Progenitor cell of endocrine pancreas (in vitro differentiated cells): Measurements from ENCODE around the gene TPO. TPM values are rescaled to one million over a fixed set of nuclear protein-coding genes. Genes with fewer than 3 reads are reported as not detected.

Source experiments
- DNase-seq: peaks from one replicate; pipeline ENCODE4 v3.0.0; 2021; ENCODE audit warnings: low spot score; ENCODE audit not compliant: unreplicated experiment
- H3K27ac Mint-ChIP-seq: 2 replicates; pipeline ENCODE4 v1.8.0; 2021; ENCODE audit warnings: mild to moderate bottlenecking, moderate library complexity, mixed read lengths
- H3K27me3 Mint-ChIP-seq: 2 replicates; pipeline ENCODE4 v1.8.0; 2021; ENCODE audit warnings: mixed read lengths
- H3K36me3 Mint-ChIP-seq: 2 replicates; pipeline ENCODE4 v1.8.0; 2022; ENCODE audit warnings: mixed read lengths; ENCODE audit not compliant: insufficient read depth
- H3K4me1 Mint-ChIP-seq: 2 replicates; pipeline ENCODE4 v1.8.0; 2021; ENCODE audit warnings: low read depth, mixed read lengths
- H3K4me3 Mint-ChIP-seq: 2 replicates; pipeline ENCODE4 v1.8.0; 2021; ENCODE audit warnings: low read depth, mild to moderate bottlenecking, moderate library complexity, mixed read lengths
- H3K9me3 Mint-ChIP-seq: 2 replicates; pipeline ENCODE4 v1.8.0; 2021; ENCODE audit warnings: low read depth, mixed read lengths
- total RNA-seq: library from RNA; stranded (reverse); gene quantifications from 2 replicates; pipeline ENCODE4 v1.2.1, GENCODE V29; 2021
- TF ChIP-seq, protein P1 (sequence below): fragments of 200-600 bp; sonication (generic); IDR thresholded peaks from one replicate; pipeline ENCODE4 v1.5.0; 2021; ENCODE audit warnings: antibody characterized with exemption, mild to moderate bottlenecking; ENCODE audit not compliant: unreplicated experiment

TPO gene
- total RNA-seq, 1 donor from 2014 or later, result not detected

DNA sequence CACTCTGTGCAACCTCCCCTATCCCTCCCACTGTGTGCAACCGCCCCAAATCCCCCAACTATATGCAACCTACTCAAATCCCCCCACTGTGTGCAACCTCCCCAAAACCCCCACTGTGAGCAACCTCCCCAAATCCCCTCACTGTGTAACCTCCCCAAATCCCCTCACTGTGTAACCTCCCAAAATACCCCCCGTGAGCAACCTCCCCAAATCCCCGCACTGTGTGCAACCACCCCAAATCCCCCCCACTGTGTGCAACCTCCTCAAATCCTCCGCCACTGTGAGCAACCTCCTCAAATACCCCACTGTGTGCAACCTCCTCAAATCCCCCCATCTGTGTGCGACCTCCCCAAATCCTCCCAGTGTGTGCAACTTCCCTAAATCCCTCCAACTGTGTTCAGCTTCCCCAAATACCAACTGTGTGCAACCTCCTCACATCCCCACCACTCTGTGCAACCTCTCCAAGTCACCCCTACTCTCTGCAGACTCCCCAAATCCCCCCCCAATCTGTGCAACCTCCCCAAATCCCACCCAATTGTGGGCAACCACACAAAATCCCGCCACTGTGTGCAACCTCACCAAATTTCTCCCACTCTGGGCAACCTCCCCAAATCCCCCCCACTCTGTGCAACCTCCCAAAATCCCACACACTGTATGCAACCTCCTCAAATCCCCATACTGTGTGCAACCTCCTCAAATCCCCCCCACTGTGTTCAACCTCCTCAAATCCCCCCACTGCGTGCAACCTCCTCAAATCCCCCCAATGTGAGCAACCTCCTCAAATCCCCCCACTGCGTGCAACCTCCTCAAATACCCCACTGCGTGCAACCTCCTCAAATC, 114.1 kb downstream of the TPO start:
- H3K9me3 Mint-ChIP-seq, result no peaks in the 10 kb centered on the region
- H3K4me3 Mint-ChIP-seq, result no peak overlapping the region
- peaks cover 18% of the 10 kb centered on the region for H3K27me3 Mint-ChIP-seq
- H3K4me1 Mint-ChIP-seq, result no peaks in the 10 kb centered on the region
- no peak overlapping the region for H3K27ac Mint-ChIP-seq
- TF ChIP-seq, protein P1, sequence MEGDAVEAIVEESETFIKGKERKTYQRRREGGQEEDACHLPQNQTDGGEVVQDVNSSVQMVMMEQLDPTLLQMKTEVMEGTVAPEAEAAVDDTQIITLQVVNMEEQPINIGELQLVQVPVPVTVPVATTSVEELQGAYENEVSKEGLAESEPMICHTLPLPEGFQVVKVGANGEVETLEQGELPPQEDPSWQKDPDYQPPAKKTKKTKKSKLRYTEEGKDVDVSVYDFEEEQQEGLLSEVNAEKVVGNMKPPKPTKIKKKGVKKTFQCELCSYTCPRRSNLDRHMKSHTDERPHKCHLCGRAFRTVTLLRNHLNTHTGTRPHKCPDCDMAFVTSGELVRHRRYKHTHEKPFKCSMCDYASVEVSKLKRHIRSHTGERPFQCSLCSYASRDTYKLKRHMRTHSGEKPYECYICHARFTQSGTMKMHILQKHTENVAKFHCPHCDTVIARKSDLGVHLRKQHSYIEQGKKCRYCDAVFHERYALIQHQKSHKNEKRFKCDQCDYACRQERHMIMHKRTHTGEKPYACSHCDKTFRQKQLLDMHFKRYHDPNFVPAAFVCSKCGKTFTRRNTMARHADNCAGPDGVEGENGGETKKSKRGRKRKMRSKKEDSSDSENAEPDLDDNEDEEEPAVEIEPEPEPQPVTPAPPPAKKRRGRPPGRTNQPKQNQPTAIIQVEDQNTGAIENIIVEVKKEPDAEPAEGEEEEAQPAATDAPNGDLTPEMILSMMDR, result no peak
- DNase-seq, result no peak
- no peaks in the 10 kb centered on the region for H3K36me3 Mint-ChIP-seq

DNA sequence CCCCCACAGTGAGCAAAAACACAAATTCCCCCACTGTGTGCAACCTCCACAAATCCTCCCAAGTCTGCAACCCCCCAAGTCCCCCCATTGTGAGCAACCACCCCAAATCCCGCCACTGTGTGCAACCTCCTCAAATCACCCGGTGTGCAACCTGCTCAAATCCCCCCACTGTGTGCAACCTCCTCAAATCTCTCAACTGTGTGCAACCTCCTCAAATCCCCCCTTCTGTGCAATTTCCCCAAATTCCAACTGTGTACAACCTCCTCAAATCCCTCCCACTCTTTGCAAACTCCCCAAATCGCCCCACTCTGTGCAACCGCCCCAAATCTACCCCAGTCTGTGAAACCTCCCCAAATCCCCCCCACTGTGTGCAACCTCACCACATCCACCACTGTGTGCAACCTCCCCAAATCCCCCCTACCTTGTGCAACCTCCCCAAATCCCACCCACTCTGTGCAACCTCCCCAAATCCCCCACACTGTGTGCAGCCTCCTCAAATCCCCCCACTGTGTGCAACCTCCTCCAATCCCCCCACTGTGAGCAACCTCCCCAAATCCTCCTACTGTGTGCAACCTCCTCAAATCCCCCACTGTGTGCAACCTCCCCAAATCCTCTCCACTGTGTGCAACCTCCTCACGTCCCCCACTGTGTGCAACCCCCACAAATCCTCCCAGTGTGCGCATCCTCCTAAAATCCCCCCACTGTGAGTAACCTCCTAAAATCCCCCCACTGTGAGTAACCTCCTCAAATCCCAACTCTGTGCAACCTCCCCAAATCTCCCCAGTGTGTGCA, 115.2 kb downstream of the TPO start:
- Mint-ChIP-seq H3K9me3 (no peaks in the 10 kb centered on the region), H3K4me3 (no peak overlapping the region), H3K36me3 (no peaks in the 10 kb centered on the region), H3K27ac (no peak overlapping the region), H3K27me3 (peaks cover 16% of the 10 kb centered on the region), H3K4me1 (no peaks in the 10 kb centered on the region)
- DNase-seq, result no peak
- TF ChIP-seq, protein P1, result no peak

DNA sequence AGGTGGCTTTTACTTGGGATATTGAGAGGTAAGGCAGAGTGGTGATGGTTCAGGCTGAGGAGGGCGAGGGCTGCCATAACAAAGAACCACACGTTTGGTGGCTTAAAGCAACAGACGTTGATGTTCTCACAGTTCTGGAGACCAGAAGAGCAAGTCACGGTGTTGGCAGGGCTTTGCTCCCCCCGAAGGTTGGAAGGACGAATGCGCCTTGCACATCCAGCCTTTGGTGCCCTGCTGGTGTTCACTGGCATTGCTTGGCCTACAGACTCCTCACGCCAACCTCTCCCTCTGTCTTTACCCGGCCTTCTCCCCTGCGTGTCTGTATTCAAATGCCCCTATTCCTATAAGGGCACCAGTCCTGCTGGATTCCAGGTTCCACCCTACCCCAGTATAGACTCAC, 125.4 kb downstream of the TPO start:
- H3K27ac Mint-ChIP-seq, result no peak overlapping the region
- H3K4me1 Mint-ChIP-seq, result no peaks in the 10 kb centered on the region
- H3K9me3 Mint-ChIP-seq, result no peaks in the 10 kb centered on the region
- TF ChIP-seq, protein P1, result peak; percentile 60
- H3K36me3 Mint-ChIP-seq, result no peaks in the 10 kb centered on the region
- H3K27me3 Mint-ChIP-seq, result peaks cover 28% of the 10 kb centered on the region
- DNase-seq, result no peak
- no peak overlapping the region for H3K4me3 Mint-ChIP-seq

DNA sequence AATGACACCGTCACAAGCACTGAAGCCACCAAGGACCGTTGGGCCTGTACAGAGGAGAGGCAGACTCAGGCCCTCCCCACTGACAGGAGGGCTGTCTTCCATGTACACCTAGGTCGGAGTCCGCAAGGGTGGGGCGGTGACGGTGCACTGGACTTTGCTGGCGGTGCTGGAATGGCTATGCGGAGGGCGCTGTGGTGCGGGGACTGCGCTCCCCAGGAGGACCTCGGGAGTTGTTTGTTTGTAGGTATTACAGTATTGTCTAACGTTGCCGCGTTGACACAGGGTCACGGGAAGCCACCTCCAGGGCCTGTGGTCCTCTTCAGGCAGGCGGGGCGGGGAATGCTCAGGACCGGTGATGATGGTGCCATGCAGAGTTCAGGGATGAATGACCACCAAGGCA, 126.2 kb downstream of the TPO start:
- no peak for DNase-seq
- H3K4me1 Mint-ChIP-seq, result no peaks in the 10 kb centered on the region
- no peaks in the 10 kb centered on the region for H3K9me3 Mint-ChIP-seq
- no peak overlapping the region for H3K4me3 Mint-ChIP-seq
- no peaks in the 10 kb centered on the region for H3K36me3 Mint-ChIP-seq
- TF ChIP-seq, protein P1, result no peak
- peaks cover 24% of the 10 kb centered on the region for H3K27me3 Mint-ChIP-seq
- no peak overlapping the region for H3K27ac Mint-ChIP-seq

DNA sequence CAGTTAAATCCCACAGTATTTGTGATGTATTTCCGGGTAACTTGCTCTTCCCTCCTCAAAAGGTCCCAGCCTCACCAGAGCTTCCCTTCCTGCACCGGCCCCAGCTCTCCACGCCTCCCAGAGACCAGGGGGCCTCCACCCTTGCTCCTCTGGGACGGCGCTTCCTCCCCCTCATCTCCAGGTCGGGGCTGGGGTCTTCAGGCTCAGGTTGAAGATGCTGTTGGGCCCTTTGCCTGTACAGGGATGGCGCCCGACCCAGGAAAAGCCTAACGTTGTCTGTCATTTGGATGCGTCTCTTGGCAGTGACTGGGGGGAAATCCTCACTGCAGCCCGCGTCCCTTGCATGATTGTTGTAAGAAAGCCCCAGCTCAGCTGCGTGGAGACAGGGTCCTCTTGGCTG, 126.7 kb downstream of the TPO start:
- peaks cover 19% of the 10 kb centered on the region for H3K27me3 Mint-ChIP-seq
- no peak for DNase-seq

More for the DNA sequence above, 126.7 kb downstream of the TPO start:
- Mint-ChIP-seq H3K9me3 (no peaks in the 10 kb centered on the region), H3K4me3 (no peak overlapping the region), H3K27ac (no peak overlapping the region), H3K36me3 (no peaks in the 10 kb centered on the region), H3K4me1 (no peaks in the 10 kb centered on the region)
- TF ChIP-seq, protein P1, result no peak
